HepG2 (cell line): ENCODE results near the gene GLRB. TPM values are rescaled to one million over a fixed set of nuclear protein-coding genes. Genes with fewer than 3 reads are reported as not detected.

ENCODE experiments used
- ATAC-seq: fragments of 200-7000 bp; cut with Tn5 transposase; 3 replicates; pipeline ENCODE4 v1.9.1; 2020; ENCODE audit warnings: mild to moderate bottlenecking, moderate library complexity
- BruUV-seq: library from RNA; stranded (reverse); fragments of 400-500 nt; replicated peaks from 2 replicates; lab custom pipeline; 2021; lab: Mats Ljungman, UMichigan
- CTCF ChIA-PET: fragments of 300-600 bp; formaldehyde crosslinking; extraction: SDS; loops from one replicate; lab custom pipeline; 2021; ENCODE audit warnings: low total read pairs, inconsistent platforms, low intra/inter-chr PET ratio; lab: Yijun Ruan, JAX
- POLR2A ChIA-PET: fragments of 350-600 bp; sonication (Branson Sonifier 250); formaldehyde crosslinking; loops from one replicate; lab custom pipeline; 2020; ENCODE audit warnings: antibody characterized with exemption, inconsistent platforms; lab: Yijun Ruan, JAX
- DNase-seq: peaks from one replicate; pipeline ENCODE4 v3.0.0-alpha.2; 2015; ENCODE audit warnings: low spot score
- FAIRE-seq: peaks from 3 replicates; lab custom pipeline; 2011; peaks lifted over from hg19 to GRCh38; lab: Jason Lieb, UNC
- H2AFZ ChIP-seq: one replicate; pipeline ENCODE4 v1.6.1; 2011; ENCODE audit warnings: low read length, inconsistent platforms
- H3K27ac ChIP-seq: fragments of 300-600 bp; 3 replicates; pipeline ENCODE4 v1.8.0; 2011; ENCODE audit warnings: mixed run types, mild to moderate bottlenecking, mixed read lengths, low read length, inconsistent platforms; ENCODE audit not compliant: insufficient read depth; ENCODE audit errors: extremely low read length
- H3K27me3 ChIP-seq, 2 experiments: fragments of 200-600 bp in 1 of 2; 2 replicates in 1 of 2; 3 replicates in 1 of 2; pipeline versions ENCODE4 v1.6.0 to v1.8.0; 2011; ENCODE audit warnings: low read length in 2 of 2, mild to moderate bottlenecking in 2 of 2, moderate library complexity in 2 of 2, inconsistent platforms in 1 of 2; ENCODE audit not compliant: insufficient read depth in 2 of 2, control insufficient read depth in 1 of 2
- H3K36me3 ChIP-seq, 2 experiments: fragments of 200-600 bp in 1 of 2; replicated peaks in 1 of 2; 2 replicates in 1 of 2; 3 replicates in 1 of 2; pipeline versions ENCODE4 v1.5.1 to v1.8.0; 2011; ENCODE audit warnings: low read length in 2 of 2, inconsistent platforms in 1 of 2; ENCODE audit not compliant: insufficient read depth in 2 of 2, control insufficient read depth in 1 of 2
- H3K4me1 ChIP-seq: 2 replicates; pipeline ENCODE4 v1.5.1; 2012; ENCODE audit warnings: low read length, inconsistent platforms; ENCODE audit not compliant: insufficient read depth
- H3K4me2 ChIP-seq: 2 replicates; pipeline ENCODE4 v1.6.0; 2011; ENCODE audit warnings: low read depth, low read length, inconsistent platforms
- H3K4me3 ChIP-seq, 3 experiments: fragments of 200-600 bp in 1 of 3; sonication (generic), shearing (Covaris generic) in 1 of 3; replicated peaks in 1 of 3; 2 replicates each; pipeline ENCODE4 v1.5.1; 2011 to 2016; ENCODE audit warnings: low read length in 3 of 3, inconsistent platforms in 2 of 3, low read depth in 2 of 3, mild to moderate bottlenecking in 2 of 3, control low read depth in 1 of 3, mixed read lengths in 1 of 3; ENCODE audit not compliant: insufficient read depth in 1 of 3
- H3K79me2 ChIP-seq: one replicate; pipeline ENCODE4 v1.6.1; 2011; ENCODE audit warnings: low read length, inconsistent platforms; ENCODE audit not compliant: insufficient read depth
- H3K9ac ChIP-seq: 2 replicates; pipeline ENCODE4 v1.6.0; 2011; ENCODE audit warnings: mild to moderate bottlenecking, low read depth, low read length, inconsistent platforms; ENCODE audit not compliant: insufficient read depth
- H3K9me3 ChIP-seq: 2 replicates; pipeline ENCODE4 v1.5.1; 2012; ENCODE audit warnings: mild to moderate bottlenecking, low read length
- H4K20me1 ChIP-seq: 2 replicates; pipeline ENCODE4 v1.6.0; 2011; ENCODE audit warnings: inconsistent platforms, mild to moderate bottlenecking, low read length, moderate library complexity; ENCODE audit not compliant: insufficient read depth
- FOXA1 ChIP-seq, 2 experiments: fragments of 450-650 bp in 1 of 2; sonication (generic) in 1 of 2; formaldehyde crosslinking in 1 of 2; IDR thresholded peaks; 2 replicates each; pipeline versions ENCODE4 v1.4.0 to v1.6.1; 2016 to 2020; ENCODE audit warnings: missing genetic modification reagents in 1 of 2
- SIN3A ChIP-seq: IDR thresholded peaks from 2 replicates; pipeline ENCODE4 v1.6.1; 2011; ENCODE audit warnings: low read depth, mild to moderate bottlenecking, control low read depth, low read length, borderline replicate concordance
- TSC22D2 ChIP-seq: sonication (generic); formaldehyde crosslinking; IDR thresholded peaks from 2 replicates; pipeline ENCODE4 v1.5.1; 2020; ENCODE audit warnings: missing genetic modification reagents, mild to moderate bottlenecking, borderline replicate concordance
- ZC3H4 ChIP-seq: sonication (generic); formaldehyde crosslinking; IDR thresholded peaks from 2 replicates; pipeline ENCODE4 v1.4.0; 2020; ENCODE audit warnings: missing genetic modification reagents, borderline replicate concordance
- ZNF777 ChIP-seq: sonication (generic); formaldehyde crosslinking; IDR thresholded peaks from 2 replicates; pipeline ENCODE4 v1.4.0; 2020; ENCODE audit warnings: missing genetic modification reagents
- WGBS: methylation state at CpG from one replicate; pipeline ENCODE4 v1.1.6; 2017; ENCODE audit warnings: low lambda C conversion rate; 5-methylcytosine and 5-hydroxymethylcytosine counted together
- in situ Hi-C: cut with HindIII; loops from 2 replicates; pipeline ENCODE4 v1.10.0; 2017; ENCODE audit warnings: low pct_unique_long_range_greater_than_20kb; ENCODE audit not compliant: extremely low pct_ligation_motif_present
- intact Hi-C: fragments of 100-400 bp; cut with micrococcal nuclease; formaldehyde crosslinking; loops from one replicate; pipeline ENCODE4 v1.10.0; 2022; ENCODE audit not compliant: unreplicated experiment
- polyA plus RNA-seq, 8 experiments: library from polyadenylated mRNA; depleted of rRNA in 3 of 8; stranded (reverse) in 7 of 8; unstranded in 1 of 8; fragments of >200 nt; fragmentation: Illumina TruSeq in 4 of 8; extraction: Trizol in 4 of 8; gene quantifications; 2 replicates each; pipeline versions ENCODE4 v1.2.1 to v1.2.3, GENCODE V29; 2011 to 2016; ENCODE audit warnings: low read depth in 4 of 8, missing spikeins in 1 of 8, mixed read lengths in 1 of 8; ENCODE audit not compliant: insufficient read depth in 1 of 8
- total RNA-seq, 5 experiments: library from RNA; depleted of rRNA; stranded (reverse); fragments of >200 nt; fragmentation: Illumina TruSeq; extraction: Trizol; gene quantifications; 2 replicates each; pipeline ENCODE4 v1.2.3, GENCODE V29; 2016; ENCODE audit warnings: low read depth in 1 of 5

GLRB gene
- total and polyA plus RNA-seq, 2 of the 13 experiments (the other 11 are each of a cell fraction or from before 2014, with no cell fraction given), result 0.17 to 0.24 TPM

- H3K79me2 ChIP-seq, result no peaks in the 10 kb centered on the region
- 0% methylated on average over 8 of the region's 8 CpGs for WGBS
- H3K9ac ChIP-seq, result no peak overlapping the region
- intact Hi-C loops, result no loop called here
- no peaks in the 10 kb centered on the region for H4K20me1 ChIP-seq
- ChIA-PET POLR2A (no interaction called here), CTCF (no interaction called here)
- peaks cover 3 to 17% of the 10 kb centered on the region in 2 experiments; a peak in 3 of 5 replicates for H3K27me3 ChIP-seq
- BruUV-seq, result no TSS peak
- peak overlapping the region; percentile 94 for H3K4me2 ChIP-seq
- no peaks in the 10 kb centered on the region for H3K9me3 ChIP-seq
- H3K36me3 ChIP-seq, result no peaks in the 10 kb centered on the region
- ATAC-seq (peak; percentile 48), DNase-seq (no peak), FAIRE-seq (no peak)
- in situ Hi-C loops, result no loop called here
- H2AFZ ChIP-seq, result no peak overlapping the region
- peaks cover 12% of the 10 kb centered on the region for H3K4me1 ChIP-seq
- H3K4me3 ChIP-seq, result peak overlapping the region; percentile 32 to 73 (median 58); a peak in 5 of 6 replicates
- TF ChIP-seq TSC22D2 (no peak), ZNF777 (CRISPR knock-in tag) (0 out of 2 replicates have a peak, but pooled peaks have one; percentile 51), ZC3H4 (CRISPR knock-in tag) (no peak)
- no peak overlapping the region for H3K27ac ChIP-seq
Observed at GRCh38 chr4:157076578-157076947, 613 bp downstream of the GLRB start.

GRCh38 chr4:157079441-157079840, 3.5 kb downstream of the GLRB start:
- POLR2A ChIA-PET, result no interaction called here
- WGBS, result 19% methylated on average over 2 of the region's 2 CpGs
- DNase-seq, result no peak
- no peak overlapping the region for H3K9ac ChIP-seq
- intact Hi-C loops (no loop called here), in situ Hi-C loops (no loop called here)
- H3K4me2 ChIP-seq, result no peak overlapping the region
- H3K36me3 ChIP-seq, result no peaks in the 10 kb centered on the region
- H3K27me3 ChIP-seq, result peaks cover 3 to 17% of the 10 kb centered on the region in 2 experiments; a peak in 3 of 5 replicates
- no peak for TF ChIP-seq SIN3A
- no peak for TF ChIP-seq FOXA1 (IDR thresholded peaks at IDR 0.05)
- no peak for TF ChIP-seq FOXA1 (CRISPR knock-in tag; IDR thresholded peaks at IDR 0.05)
- no peaks in the 10 kb centered on the region for H3K9me3 ChIP-seq
- H3K4me1 ChIP-seq, result peaks cover 12% of the 10 kb centered on the region
- BruUV-seq, result no TSS peak
- H2AFZ ChIP-seq, result no peak overlapping the region
- no peaks in the 10 kb centered on the region for H4K20me1 ChIP-seq
- H3K4me3 ChIP-seq, result no peak overlapping the region
- no peak for FAIRE-seq
- H3K79me2 ChIP-seq, result no peaks in the 10 kb centered on the region
- ATAC-seq, result no peak
- H3K27ac ChIP-seq, result no peak overlapping the region
- CTCF ChIA-PET, result no interaction called here
